ENCODE data around the gene IL21R. TPM values are rescaled to one million over a fixed set of nuclear protein-coding genes. Genes with fewer than 3 reads are reported as not detected.
"Not testable (repeated sequence)": the region's sequence is repeated elsewhere in the genome, so short reads cannot be mapped to it uniquely, and the experiment has no call there.

IL21R gene
- total RNA-seq, 4 donors from 2014 or later = 0.20 to 1.1 (median 0.27) TPM; not detected in 1

- DNase-seq = no peak
- intact Hi-C loops (cut with DNase I; ENCODE audit: low total_unique reads) (no loop called here), in situ Hi-C loops (cut with MboI; ENCODE audit: low pct_ligation_motif_present in 1 of 4, low pct_unique_long_range_greater_than_20kb in 1 of 4, low sequenced_read_pairs in 3 of 4) (no loop called here)
- H3K4me3 ChIP-seq = no peak overlapping the region
- no peak for TF ChIP-seq POLR2AphosphoS5 (IDR thresholded peaks at IDR 0.05)
- no peak for TF ChIP-seq EP300 (IDR thresholded peaks at IDR 0.05; ENCODE audit: low read depth)
- TF ChIP-seq POLR2A (IDR thresholded peaks at IDR 0.05) = no peak
- no peak for TF ChIP-seq CTCF (IDR thresholded peaks at IDR 0.05)
- no peaks in the 10 kb centered on the region for H3K27me3 ChIP-seq
- no peaks in the 10 kb centered on the region for H3K4me1 ChIP-seq
- H3K27ac ChIP-seq = no peak overlapping the region
- H3K9me3 ChIP-seq = no peaks in the 10 kb centered on the region
- H3K36me3 ChIP-seq = no peaks in the 10 kb centered on the region
- WGBS, 2 donors (ENCODE audit: low coverage in 1 of 2) = 47 to 67% methylated on average over 3 to 6 of the region's 6 CpGs
Observed at GRCh38 chr16:27432558-27432957, 30.6 kb downstream of the IL21R start.

GRCh38 chr16:27433191-27433590 lies 31.2 kb downstream of the IL21R start:
- H3K27ac ChIP-seq; DNase-seq; intact Hi-C loops (cut with DNase I; ENCODE audit: low total_unique reads); H3K4me3 ChIP-seq; H3K36me3 ChIP-seq; H3K9me3 ChIP-seq; H3K27me3 ChIP-seq; in situ Hi-C loops (cut with MboI; ENCODE audit: low pct_ligation_motif_present in 1 of 4, low pct_unique_long_range_greater_than_20kb in 1 of 4, low sequenced_read_pairs in 3 of 4); H3K4me1 ChIP-seq: not testable (repeated sequence)
- whole genome bisulfite sequencing, 2 donors (ENCODE audit: low coverage in 1 of 2) = 74 to 89% methylated on average over 5 of the region's 5 CpGs

DNA sequence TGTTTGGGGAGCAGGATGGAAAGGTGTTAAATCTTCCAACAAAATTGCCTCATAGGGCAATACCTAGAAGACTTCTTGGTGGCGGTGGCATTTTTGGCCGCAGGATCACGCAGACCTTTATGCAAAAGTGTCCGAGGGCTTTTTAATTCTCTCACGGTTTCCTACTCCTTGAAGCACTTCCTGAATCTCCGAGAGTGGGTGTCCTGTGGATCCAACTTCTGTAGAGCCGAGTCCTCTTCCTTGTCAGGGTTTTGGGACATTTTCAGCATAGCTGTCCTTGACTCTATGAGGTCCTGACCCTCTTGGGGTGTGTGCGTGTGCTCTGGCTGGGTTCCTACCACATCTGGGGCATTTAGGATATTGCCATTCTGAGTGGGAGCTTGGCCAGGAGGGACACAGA lies 31.7 kb downstream of the IL21R start:
- intact Hi-C loops (cut with DNase I; ENCODE audit: low total_unique reads) (no loop called here), in situ Hi-C loops (cut with MboI; ENCODE audit: low pct_ligation_motif_present in 1 of 4, low pct_unique_long_range_greater_than_20kb in 1 of 4, low sequenced_read_pairs in 3 of 4) (no loop called here)
- no peak overlapping the region for H3K27ac ChIP-seq
- no peak for TF ChIP-seq EP300 (IDR thresholded peaks at IDR 0.05; ENCODE audit: low read depth)
- no peak for TF ChIP-seq POLR2AphosphoS5 (IDR thresholded peaks at IDR 0.05)
- no peak for TF ChIP-seq CTCF (IDR thresholded peaks at IDR 0.05)
- no peak for TF ChIP-seq POLR2A (IDR thresholded peaks at IDR 0.05)
- no peaks in the 10 kb centered on the region for H3K4me1 ChIP-seq
- no peaks in the 10 kb centered on the region for H3K36me3 ChIP-seq
- no peak overlapping the region for H3K4me3 ChIP-seq
- no peaks in the 10 kb centered on the region for H3K27me3 ChIP-seq
- no peaks in the 10 kb centered on the region for H3K9me3 ChIP-seq
- 66 to 73% methylated on average over 3 to 8 of the region's 8 CpGs for WGBS, 2 donors (ENCODE audit: low coverage in 1 of 2)
- DNase-seq = no peak

GRCh38 chr16:27434141-27435051 lies 32.4 kb downstream of the IL21R start:
- Histone ChIP-seq H3K27ac (no peak overlapping the region), H3K9me3 (no peaks in the 10 kb centered on the region), H3K36me3 (no peaks in the 10 kb centered on the region), H3K4me1 (no peaks in the 10 kb centered on the region), H3K27me3 (no peaks in the 10 kb centered on the region), H3K4me3 (no peak overlapping the region)
- intact Hi-C loops (cut with DNase I; ENCODE audit: low total_unique reads) (no loop called here), in situ Hi-C loops (cut with MboI; ENCODE audit: low pct_ligation_motif_present in 1 of 4, low pct_unique_long_range_greater_than_20kb in 1 of 4, low sequenced_read_pairs in 3 of 4) (no loop called here)
- TF ChIP-seq CTCF (IDR thresholded peaks at IDR 0.05) = no peak
- TF ChIP-seq POLR2AphosphoS5 (IDR thresholded peaks at IDR 0.05) = no peak
- no peak for TF ChIP-seq POLR2A (IDR thresholded peaks at IDR 0.05)
- no peak for TF ChIP-seq EP300 (IDR thresholded peaks at IDR 0.05; ENCODE audit: low read depth)
- DNase-seq = no peak
- 93 to 97% methylated on average over 5 to 16 of the region's 16 CpGs for WGBS, 2 donors (ENCODE audit: low coverage in 1 of 2)

DNA sequence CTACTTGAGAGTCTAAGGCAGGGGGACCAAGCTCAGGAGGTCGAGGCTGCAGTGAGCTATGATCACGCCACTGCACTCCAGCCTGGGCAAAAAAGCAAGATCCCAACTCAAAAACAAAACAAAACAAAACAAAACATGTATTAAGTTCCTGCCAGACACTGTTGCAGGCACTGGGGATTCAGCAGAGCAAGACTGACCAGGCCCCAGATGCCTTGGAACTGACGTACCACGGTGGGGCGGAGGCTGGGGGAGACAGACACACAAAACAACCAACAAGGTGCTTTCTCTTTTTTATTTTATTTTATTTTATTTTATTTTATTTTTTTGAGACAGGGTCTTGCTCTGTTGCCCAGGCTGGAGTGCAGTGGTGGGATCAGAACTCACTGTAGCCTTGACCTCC lies 33.2 kb downstream of the IL21R start:
- in situ Hi-C loops (cut with MboI; ENCODE audit: low pct_ligation_motif_present in 1 of 4, low pct_unique_long_range_greater_than_20kb in 1 of 4, low sequenced_read_pairs in 3 of 4); H3K4me3 ChIP-seq; intact Hi-C loops (cut with DNase I; ENCODE audit: low total_unique reads); H3K9me3 ChIP-seq; H3K27ac ChIP-seq; H3K4me1 ChIP-seq; H3K27me3 ChIP-seq; H3K36me3 ChIP-seq; DNase-seq: not testable (repeated sequence)
- 81 to 98% methylated on average over 3 to 5 of the region's 5 CpGs for WGBS, 2 donors (ENCODE audit: low coverage in 1 of 2)
